ENCODE data around the gene CHST6.
A peak's percentile ranks its signal among the peaks of the same experiment; 100 is the strongest.

Gene CHST6

DNA sequence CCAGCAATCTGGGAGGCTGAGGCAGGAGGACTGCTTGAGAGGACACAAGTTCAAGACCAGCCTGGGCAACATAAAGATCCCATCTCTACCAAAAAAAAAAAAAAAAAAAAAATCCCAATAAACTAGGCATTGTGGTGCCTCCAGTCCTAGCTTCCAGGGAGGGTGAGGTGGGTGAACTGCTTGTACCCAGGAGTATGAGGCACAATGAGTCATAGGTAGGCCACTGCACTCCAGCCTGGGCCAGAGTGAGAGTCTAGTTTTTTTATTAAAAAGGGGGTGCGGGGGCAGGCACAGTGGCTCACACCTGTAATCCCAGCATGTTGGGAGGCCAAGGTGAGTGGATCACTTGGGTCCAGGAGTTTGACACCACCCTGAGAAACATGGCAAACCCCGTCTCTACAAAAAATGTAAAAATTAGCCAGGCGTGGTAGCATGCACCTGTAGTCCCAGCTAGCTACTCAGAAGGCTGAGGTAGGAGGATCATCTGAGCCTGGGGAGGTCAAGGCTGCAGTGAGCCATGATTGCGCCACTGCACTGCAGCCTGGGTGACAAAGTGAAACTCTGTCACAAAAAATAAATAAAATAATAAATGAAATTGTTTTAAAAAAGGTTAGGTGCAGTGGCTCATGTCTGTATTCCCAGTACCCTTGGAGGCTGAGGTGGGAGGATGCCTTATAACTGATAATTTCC lies 7.8 kb upstream of the CHST6 start:
- no peak for DNase-seq

DNA sequence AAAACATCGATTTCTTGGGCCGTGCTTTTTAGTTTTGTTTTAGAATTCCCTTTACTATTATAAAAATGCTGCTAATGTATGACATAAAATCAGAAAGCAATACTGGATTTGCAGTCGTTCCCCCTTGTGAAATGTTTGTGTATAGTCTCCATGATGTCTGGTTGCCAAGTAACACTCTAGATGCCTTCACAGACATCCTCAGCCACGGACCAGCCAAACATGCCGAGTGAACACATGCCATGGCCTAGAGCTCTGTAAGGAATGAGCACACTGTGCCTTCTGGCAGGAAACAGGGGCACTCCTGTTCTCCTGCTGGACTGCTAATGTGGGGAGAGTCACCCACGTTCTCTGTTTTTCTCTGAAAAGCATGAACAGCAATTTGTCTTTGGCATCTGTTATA lies 6.6 kb upstream of the CHST6 start:
- peak; percentile 80 for DNase-seq

DNA sequence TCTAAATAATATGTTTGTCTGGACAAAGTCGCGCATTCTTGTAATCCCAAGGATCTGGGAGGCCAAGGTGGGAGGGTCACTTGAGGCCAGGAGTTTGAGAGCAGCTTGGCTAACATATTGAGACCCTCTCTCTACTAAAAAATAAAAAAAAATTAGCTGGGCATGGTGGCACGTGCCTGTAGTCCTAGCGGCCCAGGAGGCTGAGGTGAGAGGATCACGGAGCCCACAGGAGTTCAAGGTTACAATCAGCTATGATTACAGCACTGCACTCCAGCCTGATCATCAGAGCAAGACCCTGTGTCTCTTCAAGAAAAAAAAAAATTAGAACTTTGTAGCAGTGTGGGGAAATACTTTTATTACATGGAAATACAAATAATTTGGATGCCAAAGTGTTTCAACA lies 6.1 kb upstream of the CHST6 start:
- DNase-seq: no peak

DNA sequence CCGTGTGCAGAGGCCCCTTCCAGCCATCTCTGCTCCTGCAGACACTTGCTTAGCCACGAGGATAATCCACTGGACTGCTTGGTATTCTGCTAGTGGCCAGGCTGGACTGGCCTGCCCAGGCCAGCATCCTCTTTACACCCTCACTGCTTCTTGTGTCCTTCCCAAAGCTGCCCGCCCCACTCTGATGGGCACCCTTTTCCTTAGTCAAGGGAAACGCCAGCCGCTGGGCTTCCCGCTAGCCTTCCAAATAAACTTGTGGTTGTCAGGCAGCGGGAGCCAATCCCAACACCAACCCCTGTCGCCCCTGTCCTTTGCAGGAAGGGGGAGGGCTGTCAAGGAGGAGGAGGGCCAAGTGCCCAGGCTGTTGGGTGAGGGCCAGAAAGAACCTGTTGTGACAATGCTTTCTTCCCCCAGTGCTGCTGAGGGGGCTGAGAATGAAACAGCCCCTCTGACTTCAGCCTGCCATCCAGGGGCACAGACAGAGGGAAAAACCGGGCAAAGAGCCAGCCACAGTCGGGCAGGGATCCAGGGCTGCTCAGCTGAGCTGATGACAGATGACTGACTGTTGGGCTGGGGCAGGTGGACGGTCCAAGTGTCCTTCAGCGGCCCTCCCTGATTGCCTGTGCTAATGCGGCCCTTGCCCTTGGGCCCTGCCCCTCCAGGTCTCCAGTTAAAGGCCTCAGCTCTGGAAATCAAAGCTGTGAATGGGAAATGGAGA lies 3.5 kb upstream of the CHST6 start:
- peak; percentile 81 for DNase-seq

DNA sequence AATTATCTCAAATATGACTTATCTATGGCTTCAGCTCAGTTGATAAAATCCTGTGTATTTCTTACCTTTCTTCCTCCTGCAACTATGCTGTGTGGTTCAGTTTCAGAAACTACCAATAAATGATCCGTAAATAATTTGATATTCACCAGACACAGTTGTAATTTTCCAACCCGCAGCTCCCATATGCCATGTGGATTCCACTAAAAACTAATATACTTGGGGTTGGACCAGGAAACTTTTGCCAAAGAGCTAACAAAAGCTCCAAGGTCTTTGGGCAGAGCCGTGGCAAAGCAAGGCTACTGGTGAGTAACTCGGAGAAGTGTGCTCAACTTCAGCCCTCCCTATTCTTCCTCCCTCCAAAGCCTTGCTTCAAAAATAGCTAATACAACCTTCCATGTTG lies 2.3 kb upstream of the CHST6 start:
- no peak for DNase-seq

DNA sequence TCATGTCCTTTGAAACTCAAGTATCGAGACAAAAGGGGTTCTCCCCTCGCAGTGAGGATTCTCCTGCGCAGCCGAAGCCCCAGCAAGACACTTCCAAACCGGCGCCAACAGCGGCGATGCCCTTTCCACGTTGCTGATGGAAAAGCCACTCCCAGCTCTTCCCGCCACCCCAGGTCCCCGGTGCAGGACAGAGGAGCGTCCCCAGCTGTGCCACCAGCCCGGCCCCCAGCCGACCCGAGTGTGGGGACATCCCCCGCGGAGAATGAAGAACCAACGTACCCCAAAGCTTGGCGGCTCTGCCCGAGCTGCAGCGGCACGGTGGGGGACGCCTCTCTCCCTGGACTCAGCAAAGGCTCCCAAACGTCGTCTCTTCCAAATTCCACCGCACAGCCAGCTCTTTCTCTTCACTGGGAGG lies 573 bp downstream of the CHST6 start:
- DNase-seq: peak; percentile 59

DNA sequence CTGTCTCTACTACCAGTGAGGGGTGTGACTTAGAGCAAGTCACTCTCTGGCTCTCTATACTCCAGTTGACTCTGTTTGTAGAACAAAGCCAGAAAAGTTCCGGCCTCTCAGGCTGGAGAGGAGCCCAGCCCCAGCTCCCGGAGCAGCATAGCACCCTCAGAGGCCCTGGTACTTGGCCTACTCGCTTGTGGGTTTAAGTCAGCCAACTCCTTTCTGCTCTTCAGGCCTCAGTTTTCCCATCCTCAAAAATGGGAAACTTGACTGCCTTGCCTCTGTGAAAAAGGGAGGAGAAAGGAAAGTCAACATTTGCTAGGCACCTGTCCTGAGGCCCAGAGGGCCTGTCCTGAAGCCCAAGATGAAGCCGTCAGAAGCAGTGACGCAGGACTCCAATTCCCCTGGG lies 1.1 kb downstream of the CHST6 start:
- no peak for DNase-seq

DNA sequence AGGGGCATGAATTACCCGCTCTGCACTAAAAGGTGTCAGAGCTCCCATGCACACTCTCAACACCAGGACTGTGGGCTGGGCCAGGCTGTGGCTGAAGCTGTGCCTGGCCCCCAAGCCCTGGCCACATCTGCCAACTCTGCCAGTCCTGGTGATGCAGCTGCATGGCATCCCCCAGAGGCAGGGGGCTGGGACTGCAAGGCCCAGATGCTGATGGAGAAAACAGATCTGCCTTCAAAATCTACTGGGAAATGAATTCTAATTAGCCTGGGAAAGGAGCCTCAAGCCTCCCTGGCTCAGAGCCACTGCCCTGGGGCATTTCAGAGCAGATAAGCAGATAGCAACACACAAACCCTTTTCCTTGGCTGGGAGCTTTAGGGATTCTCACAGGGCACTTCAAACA lies 3.4 kb downstream of the CHST6 start:
- no peak for DNase-seq

DNA sequence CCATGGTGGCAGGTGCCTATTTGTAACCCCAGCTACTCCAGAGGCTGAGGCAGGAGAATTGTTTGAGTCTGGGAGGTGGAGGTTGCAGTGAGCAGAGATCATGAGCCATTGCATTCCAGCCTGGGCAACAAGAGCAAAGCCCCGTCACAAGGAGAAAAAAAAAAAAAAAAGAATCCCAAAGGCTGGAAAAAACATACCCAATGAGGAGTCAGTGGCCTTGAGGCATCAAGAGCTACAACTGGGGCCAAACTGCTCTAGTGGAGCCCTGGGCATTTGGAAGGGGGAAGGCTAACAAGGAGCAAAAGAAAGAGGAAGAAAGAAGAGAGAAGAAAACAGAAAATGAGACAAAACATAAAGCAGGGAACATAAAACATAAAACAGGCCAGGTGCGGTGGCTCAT lies 6.9 kb downstream of the CHST6 start:
- DNase-seq: no peak

DNA sequence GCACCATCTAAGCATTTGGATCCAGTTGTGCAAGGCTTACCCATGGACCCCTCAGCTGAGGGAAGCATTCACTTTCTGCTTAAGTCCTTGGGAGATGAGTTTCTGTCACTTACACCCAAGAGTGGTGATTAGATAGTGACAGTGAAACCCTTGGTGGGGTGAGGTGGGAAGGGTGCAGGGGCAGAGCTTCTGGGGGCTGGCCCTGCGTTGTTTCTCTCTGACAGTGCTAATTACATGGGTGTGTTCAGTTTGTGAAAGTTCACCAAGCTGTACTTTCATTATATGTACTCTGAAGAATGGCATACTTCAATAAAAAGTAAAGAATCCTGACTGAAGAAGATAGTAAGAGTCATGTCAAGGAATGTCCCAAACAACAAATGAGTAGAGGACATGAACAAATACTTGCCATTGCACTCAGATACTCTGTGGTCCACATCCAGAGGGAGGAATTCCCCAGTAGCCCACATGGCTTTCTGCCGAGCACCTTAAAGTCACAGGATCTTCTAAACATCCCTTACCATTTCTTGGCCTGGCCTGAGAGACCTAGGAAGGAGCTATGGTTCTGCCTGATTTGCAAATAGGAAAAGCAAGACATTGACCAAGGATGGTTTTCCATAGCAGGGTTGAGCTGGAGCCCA lies 8.4 kb downstream of the CHST6 start:
- DNase-seq: no peak

DNA sequence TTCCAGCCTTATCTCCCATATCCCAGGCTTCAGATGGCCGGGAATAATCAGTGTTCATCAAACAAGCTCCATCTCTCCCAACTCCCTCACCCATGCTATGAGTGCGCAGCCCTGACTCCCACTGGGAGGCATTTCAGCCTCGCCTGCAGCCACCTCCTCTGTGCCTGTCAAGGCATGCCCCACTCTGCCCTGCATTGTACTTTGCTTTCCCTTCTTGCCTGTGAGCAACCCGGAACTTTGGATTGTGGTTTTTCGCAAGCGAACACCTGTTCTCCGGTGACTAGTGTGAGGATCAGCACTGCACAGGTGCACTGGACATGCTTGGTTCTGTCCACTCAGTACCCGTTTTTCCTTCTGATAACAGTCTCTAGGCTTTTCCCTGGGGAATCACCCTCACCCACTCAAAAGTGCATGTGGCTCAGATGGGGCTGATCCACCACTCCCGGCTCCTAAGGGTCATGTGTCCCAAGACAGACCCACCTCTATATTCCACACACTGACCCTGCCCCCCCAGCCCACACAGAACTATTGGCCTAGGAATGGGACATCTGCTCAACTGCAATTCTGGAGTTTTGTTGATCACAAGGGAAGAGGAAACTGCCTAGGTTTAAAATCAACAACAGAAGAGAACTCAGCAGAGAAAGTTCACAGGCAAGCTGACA lies 9.1 kb downstream of the CHST6 start:
- no peak for DNase-seq

DNA sequence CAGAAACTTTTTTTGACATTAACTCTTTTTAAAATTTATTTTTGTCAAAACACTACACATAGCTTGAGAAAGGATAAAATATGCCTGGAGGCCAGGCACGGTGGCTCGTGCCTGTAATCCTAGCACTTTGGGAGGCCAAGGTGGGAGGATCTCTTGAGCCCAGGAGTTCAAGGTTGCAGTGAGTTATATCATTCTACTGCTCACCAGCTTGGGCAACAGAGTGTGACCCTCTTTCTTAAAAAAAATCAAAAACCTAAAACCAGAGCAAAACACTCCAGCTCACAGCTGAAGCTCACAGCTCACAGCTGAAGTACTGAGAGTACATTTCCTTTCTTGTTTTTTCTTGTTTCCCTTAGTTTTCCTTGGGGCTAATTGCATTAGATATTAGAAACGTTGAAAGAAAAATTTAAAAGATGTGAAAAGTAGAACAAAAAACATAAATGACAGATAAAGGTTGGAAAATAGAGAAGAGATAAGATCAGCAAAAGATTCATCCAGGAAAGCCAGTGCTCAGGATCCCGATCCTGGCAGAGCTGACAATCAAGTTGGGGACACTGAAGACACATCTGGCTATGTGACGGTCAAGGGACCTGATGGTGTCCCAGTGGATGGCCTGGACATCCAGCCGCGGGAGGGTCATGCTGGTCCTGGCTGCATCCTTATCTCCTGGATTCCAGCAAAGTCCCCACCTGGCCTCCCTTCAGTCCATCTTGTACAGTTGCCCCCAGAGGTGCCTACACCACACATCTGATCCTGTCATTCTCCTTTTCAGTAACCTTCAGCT lies 9.8 kb downstream of the CHST6 start:
- no peak for DNase-seq

DNA sequence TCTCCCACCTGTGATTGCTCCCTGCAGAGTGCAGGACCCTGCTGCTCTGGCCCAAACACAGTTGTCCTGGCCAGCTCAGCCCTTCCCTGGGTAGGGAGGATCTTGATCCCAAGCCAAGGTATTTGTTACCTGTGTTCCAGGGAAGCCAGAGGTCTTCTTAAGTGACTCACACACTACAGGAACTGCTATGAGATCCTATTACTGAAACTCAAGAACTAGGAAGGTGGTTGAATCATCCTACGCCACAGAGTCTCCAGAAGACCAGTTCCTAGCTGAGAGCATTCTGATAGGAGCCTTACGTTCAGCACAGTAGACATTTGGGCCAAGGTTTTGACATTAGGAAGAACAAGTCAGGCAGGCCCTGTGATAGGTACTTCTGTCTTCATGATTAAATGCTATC lies 12.0 kb downstream of the CHST6 start:
- no peak for DNase-seq

DNA sequence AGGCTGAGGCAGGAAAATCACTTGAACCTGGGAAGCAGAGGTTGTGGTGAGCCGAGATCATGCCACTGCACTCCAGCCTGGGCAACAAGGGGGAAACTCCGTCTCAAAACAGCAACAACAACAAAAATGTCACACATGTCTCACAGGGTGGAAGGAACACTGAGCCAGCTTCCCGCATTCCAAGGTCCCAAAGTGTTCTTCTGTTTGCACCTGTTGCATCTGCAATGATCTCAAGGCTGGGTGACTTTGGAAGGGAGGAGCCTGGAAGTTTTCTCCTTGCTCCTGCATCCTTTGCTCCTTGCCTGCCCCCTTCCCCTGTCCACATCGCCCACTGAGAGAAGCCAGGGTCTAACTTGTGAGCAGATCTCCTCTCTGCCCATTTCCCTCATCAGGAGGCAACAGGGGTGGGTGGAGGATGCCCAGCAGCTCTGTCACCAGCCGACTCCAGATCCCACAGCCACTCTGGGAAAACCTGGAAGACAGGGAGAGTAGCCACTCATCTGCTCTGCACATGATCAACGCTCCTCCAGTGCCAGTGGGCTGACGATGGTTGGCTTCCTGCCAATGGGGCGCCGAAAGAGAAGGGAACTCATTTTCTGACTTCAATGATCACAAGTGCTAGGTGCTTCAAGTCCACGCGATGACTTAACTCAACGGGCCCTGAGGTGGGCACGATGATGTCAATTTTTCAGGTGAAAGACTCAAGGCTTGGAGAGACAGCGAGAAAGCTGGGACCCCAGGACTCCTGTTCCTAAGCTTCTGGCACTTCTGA lies 12.6 kb downstream of the CHST6 start:
- DNase-seq: no peak

DNA sequence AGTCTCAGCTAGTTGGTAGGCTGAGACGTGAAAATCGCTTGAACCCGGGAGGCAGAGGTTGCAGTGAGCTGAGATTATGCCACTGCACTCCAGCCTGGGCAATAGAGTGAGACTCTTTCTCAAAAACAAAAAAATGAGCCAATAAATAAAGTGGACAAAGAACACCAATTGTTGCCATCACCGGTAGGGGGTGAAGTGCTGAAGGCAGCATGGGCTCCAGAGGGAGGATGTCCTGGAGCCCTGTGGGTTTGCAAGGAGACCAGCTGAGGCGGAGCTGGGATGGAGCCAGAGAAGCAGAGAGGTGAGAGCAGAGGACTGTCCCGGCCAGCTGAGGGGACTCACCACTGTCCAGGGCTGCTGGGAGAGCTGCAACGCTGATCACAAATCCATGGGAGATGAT lies 13.8 kb downstream of the CHST6 start:
- DNase-seq: no peak

DNA sequence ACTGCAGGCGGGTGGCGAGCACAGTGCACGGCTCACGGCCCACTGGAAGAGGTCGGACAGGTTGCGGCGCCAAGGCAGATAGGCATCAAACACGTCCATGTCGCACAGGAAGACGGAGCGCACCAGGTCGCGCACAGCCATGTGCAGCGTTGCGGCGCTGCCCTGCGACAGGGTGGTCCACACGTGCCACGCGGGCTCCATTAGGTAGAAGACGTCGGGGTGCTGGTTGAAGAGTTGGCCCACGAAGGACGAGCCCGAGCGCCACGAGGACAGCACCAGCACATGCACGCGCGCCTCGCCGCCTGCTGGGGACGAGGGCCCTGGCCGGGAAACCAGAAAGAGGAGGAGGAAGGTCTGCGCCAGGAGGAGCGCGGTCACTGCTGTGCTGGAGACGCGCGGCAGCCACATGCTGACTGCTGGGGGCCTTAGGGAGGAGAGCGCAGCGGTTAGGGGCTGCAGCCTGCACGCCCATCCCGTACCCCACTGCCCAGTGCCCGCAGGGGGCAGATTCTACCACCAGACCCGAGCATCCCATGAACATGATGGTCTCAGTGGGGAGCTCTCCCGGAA lies 15.7 kb downstream of the CHST6 start:
- no peak for DNase-seq

DNA sequence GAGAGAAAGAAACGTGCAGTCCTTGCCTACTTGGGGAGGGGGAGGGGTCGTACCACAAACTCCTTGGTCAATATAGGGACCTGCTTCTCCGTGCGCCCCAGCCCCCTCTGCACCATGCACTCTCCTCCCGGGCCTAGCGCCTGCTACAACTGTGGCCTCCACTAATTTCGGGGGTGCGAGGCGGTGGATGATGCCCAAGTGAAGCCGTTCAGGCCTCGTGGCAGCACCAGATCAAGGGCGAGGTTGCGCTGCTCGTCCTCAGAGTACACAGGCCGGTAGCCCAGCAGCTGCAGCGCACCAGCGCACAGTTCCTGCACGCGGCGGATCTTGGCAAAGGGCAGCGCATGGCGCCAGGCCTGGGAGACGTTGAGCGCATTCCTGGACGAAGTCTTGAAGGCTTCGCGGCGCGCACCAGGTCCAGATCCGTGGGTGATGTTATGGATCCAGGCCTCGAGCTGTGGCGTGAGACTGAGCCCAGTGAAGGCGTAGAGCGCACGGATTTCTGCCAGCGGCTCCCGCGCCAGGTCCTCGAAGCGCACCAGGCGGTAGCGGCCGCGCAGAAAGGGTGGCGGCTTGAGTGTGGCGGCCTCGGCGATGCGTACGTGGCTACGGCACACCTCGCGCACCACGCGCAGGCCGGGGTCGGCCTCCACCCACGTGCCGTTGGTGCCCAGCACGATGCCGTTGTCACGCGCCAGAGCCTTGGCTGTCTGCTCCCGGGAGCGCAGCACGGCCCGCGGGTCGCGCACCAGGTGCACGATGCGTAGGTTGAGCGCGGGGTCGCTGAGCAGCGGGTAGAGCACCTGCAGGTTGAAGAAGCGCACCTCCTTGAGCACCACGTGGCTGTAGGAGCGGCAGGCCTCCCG lies 16.5 kb downstream of the CHST6 start:
- no peak for DNase-seq

DNA sequence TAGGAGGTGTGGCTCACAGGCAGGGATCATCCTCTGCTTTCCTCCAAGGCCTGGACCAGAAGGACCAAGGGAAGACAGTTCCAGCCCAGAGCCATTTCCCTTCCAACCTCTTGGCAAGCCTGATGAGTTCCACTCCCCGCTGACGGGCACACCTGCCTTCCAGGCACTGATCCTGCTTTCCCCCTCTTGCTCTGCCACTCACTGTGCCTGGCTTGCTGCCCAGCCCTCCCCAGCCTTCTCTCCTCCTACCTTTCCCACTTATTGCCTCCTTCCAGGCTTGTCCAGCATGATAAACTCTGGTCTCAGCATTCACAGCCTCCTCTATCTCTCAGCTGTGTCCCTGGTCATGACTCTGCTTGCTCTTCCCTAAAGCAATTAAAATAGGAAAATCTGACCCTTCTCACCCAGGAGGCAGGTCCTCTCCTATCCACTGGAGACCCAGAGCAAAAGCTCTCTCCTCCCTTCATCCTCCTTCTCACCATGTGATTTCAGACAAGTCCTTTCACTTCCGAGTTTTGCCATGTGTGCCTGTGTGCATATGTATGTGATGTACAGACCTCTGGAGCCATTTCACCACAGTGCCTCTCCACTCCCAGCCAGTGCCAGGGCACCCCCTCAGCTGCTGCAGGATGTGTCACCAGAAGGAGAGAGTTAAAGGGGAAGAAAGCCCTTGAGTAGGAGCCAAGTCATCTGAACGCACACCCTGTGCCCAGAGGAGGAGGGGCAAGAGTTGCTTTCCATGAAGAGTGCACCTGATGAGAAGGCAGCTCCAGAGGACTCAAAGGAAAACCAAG lies 17.4 kb downstream of the CHST6 start:
- no peak for DNase-seq

DNA sequence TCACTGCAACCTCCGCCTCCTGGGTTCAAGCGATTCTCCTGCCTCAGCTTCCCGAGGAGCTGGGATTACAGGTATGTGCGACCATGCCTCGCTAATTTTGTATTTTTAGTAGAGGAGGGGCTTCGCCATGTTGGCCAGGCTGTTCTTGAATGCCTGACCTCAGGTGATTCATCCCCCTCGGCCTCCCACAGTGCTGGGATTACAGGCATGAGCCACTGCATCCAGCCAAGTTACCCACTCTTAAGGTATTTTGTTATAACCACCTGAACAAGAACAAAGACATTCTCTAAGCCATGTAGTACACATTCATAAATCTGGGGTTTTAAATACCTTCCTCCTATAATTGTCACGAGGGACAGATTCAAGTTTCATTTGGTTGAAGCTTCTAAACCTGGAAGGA lies 18.4 kb downstream of the CHST6 start:
- no peak for DNase-seq

DNA sequence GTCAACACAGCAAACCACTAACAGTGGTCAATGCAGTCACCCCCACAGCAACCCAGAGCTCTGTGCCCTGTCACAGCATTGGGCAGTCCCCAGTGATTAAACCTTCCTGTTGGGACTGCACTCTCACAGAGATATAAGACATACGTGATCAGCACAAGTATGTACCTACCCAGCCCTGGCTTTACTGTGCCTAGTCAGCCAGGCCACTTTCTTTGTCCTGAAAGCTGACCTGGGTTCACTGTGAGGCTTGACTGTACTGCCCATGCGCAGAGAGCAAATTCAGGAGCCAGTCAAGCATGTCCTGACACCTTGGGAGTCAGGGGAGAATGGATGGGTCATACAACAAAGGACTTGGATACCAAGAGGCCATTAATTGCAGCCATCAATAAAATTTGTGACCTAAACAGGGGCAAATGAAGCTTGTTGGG lies 19.8 kb downstream of the CHST6 start:
- no peak for DNase-seq

All from right hindlimb (tissue), 1 donor.